GM12874 (cell line): ENCODE measurements around the gene TEX52.

Source experiments
- CTCF ChIP-seq: IDR thresholded peaks from 2 replicates; pipeline ENCODE4 v1.5.1; 2011; ENCODE audit warnings: low read depth, mild to moderate bottlenecking, control low read depth, low read length, moderate library complexity; ENCODE audit not compliant: insufficient read depth

Gene TEX52

GRCh38 chr12:2857021-2857431 lies at the start of gene TEX52:
TSS of gene TEX52 (minus strand) at chr12:2857039. CDS start at chr12:2857026, 13 bp downstream.
- TF ChIP-seq CTCF: no peak

DNA sequence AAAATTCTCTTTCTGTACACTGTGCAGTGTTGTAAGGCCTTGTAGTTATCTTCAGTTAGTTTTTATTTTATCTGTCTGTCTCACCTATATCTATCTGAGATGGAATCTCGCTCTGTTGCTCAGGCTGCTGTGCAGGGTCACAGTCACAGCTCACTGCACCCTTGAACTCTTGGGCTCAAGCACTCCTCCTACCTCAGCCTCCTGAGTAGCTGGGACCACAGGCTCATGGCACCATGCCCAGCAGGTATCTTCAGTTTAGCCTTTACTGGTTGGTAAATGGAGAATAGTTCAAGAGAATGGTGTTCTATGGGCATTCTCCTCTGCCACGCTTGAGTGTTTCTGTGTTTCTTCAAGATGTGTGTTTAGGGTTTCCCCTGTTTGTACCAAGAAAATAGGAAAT lies 47.4 kb upstream of the TEX52 start:
- no peak for TF ChIP-seq CTCF

GRCh38 chr12:2902272-2902880 lies 45.5 kb upstream of the TEX52 start:
- TF ChIP-seq CTCF: no peak

- TF ChIP-seq CTCF: no peak
Measured at GRCh38 chr12:2900642-2901041, 43.8 kb upstream of the TEX52 start.

DNA sequence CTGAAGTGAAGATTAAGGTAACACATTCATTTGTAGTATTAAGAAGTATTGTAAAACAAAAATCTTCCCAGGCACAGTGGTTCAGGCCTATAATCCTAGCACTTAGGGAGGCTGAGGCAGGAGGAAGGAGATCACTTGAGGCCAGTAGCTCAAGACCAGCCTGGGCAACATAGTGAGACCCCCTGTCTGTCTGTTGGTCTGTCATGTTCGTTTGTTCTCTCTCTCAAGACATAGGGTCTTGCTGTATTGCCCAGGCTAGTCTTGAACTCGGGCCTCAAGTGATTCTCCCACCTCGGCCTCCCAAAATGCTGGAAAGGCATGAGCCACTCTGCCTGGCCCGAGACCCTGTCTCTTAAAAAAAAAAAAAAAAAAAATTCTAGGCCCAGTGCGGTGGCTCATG lies 40.6 kb upstream of the TEX52 start:
- TF ChIP-seq CTCF: no peak

DNA sequence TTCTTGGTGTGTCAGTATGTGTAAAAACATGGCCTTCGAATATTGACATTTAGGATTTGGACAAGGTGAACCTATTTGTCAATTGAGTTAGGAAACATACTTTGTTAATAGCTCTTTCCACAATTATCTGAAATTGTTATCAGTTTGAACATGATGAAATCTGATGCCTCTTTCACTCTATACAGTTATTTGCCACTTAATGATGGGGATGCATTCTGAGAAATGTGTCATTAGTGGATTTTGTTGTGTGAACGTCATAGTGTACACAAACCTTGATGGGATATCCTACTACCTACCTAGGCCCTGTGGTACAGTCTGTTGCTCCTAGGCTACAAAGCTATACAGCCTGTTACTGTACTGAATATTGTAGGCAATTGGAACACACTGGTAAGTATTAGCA lies 38.7 kb upstream of the TEX52 start:
- no peak for TF ChIP-seq CTCF

- no peak for TF ChIP-seq CTCF
Measured at GRCh38 chr12:2895051-2895451, 38.2 kb upstream of the TEX52 start.
